T1000 (cell line): ENCODE results near the gene DDX25.
"Not testable (repeated sequence)": the region's sequence is repeated elsewhere in the genome, so short reads cannot be mapped to it uniquely, and the experiment has no call there.

Source experiments
- DNase-seq: peaks from one replicate; lab custom pipeline; 2025; ENCODE audit warnings: mixed read lengths; lab: John Stamatoyannopoulos, UW

Gene DDX25

GRCh38 chr11:125904678-125905077 is 370 bp downstream of the DDX25 start:
- DNase-seq = no peak

- DNase-seq = no peak
Observed at GRCh38 chr11:125910226-125910849, 6.0 kb downstream of the DDX25 start.

GRCh38 chr11:125914601-125915000 is 10.3 kb downstream of the DDX25 start:
- DNase-seq = not testable (repeated sequence)

DNA sequence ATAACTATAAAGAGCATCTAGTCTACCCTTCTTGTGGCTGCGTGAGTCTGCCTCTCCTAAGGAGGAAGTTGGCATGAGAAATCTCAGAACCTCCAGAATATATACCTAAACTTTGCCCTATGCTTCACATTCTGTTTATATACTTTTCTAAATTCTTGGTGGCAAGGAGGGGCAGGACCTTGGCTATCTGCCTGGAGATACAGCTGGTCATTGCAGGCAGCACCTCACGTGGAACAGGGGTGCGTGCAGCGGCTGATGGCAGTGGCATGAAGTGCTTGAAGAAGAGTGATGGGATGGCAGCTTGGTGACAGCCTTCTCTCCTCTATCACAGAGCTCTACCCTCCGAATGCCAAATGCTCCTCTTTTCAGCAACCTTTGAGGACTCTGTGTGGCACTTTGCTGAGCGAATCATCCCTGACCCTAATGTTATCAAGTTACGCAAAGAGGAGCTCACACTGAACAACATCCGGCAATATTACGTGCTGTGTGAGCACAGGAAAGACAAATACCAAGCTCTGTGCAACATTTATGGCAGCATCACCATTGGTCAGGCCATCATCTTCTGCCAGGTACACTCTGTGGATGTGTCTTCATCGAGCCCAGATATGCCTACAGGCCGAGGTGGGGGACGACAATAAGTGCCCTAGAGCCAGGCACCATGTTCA is 12.5 kb downstream of the DDX25 start:
- DNase-seq = no peak

DNA sequence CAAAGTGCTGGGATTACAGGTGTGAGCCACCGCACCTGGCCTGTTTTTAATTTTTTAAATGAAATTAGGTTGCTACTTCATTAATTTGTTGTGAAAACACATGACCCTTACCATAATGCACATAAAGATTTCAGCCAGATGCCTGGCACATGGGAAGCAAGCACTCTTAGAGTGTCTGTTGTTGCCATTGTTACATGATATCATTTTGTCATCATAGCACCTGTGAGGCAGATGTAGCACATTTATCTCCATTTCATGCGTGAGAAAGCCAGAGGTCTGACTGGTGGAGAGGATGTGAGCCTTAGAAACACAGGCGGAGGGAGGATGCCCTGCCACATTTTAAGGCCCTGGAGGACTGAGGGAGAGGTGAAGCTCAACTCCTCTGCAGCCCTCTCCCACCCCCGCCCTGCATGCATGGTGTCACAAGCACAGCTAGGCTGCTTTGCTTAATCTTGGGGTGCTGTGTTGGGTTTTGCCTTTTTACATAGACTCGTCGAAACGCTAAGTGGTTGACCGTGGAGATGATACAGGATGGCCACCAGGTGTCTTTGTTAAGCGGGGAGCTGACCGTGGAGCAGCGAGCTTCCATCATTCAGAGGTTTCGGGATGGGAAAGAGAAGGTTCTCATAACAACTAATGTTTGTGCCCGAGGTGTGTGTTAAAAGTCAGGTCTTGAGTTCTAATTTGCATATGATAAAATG is 14.0 kb downstream of the DDX25 start:
- DNase-seq = no peak

DNA sequence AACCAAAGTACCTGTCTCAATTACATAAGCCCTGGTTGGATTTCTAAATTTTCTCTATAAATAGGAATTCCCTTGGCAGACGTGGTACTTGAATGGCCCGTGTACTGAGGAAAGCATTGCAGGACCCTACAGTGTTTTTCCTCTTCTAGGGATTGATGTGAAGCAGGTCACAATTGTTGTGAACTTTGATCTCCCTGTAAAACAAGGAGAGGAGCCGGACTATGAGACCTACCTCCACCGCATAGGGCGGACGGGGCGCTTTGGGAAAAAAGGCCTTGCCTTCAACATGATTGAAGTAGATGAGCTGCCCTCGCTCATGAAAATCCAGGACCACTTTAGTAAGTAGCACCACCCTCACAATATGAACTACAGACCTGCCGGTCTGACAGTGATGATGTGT is 16.7 kb downstream of the DDX25 start:
- no peak for DNase-seq

DNA sequence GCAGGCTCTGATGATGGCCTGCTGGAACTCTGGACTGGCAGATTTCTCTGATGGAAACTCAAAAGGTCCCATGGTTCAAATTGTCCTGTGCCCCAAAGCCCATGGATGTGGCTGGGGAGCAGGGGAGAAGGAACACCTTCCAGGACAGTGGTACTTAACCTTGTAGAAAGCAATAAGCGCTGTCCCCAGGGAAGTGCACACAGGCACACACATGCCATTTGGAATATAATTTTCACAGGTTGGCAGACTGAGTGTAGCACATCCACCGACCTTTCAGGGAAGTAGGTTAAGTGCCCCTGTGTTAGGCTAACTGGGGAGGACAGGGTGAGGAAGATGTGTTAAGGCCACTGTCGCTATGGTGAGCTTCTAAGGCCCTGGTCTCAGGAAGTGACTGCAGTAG is 17.8 kb downstream of the DDX25 start:
- no peak for DNase-seq

- DNase-seq = no peak
Observed at GRCh38 chr11:125923012-125923579, 18.8 kb downstream of the DDX25 start.

DNA sequence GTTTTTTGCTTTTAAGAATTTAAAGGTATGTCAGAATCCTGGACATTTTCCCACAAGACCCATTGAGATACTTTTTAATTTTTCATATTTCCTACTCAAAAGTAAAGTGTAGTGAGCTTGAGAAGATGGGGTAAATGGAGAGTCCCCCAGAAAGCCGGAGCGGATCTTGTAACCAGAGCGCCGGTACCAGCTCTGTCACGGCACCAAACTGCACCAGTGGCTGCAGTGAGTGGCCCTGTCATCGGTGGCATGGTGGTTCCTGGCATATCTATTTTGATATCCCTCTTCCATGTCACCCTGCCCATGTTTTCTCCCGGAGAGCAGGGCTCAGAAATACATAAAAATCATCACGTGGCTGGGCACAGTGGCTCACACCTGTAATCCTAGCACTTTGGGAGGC is 19.3 kb downstream of the DDX25 start:
- no peak for DNase-seq

DNA sequence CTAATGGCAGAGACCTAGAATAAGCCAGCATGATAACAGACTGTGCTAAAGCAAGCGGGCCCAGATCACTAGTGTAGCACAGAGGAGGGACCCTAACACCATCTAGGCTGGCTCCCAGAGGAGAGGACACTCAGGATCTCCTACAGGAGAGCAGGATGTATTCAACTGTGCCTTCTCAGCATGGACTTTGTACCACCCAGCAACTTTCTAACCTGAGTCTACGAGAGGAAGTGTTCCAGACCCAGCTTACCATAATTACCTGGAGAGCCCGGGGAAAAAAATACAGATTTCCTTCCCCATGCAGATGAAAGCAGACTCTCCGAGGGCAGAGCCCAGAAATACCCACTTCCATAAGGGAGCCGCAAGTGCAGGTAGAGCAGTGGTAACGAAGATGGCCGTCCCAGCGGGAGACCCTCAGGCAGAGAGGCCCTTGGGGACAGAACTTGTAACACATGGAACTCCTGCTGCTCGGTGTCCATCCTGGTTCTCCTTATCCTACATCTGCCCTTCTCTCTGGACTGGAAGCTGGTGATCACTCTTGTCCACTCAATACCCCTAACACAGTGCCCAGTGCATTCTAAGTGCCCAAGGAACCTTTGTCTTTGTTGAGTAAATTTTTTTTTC is 20.2 kb downstream of the DDX25 start:
- DNase-seq = no peak

- DNase-seq = no peak
Observed at GRCh38 chr11:125925247-125925740, 21.0 kb downstream of the DDX25 start.

- DNase-seq = no peak
Observed at GRCh38 chr11:125925804-125926203, 21.5 kb downstream of the DDX25 start.

GRCh38 chr11:125926682-125927081 is 22.4 kb downstream of the DDX25 start:
- DNase-seq = no peak

DNA sequence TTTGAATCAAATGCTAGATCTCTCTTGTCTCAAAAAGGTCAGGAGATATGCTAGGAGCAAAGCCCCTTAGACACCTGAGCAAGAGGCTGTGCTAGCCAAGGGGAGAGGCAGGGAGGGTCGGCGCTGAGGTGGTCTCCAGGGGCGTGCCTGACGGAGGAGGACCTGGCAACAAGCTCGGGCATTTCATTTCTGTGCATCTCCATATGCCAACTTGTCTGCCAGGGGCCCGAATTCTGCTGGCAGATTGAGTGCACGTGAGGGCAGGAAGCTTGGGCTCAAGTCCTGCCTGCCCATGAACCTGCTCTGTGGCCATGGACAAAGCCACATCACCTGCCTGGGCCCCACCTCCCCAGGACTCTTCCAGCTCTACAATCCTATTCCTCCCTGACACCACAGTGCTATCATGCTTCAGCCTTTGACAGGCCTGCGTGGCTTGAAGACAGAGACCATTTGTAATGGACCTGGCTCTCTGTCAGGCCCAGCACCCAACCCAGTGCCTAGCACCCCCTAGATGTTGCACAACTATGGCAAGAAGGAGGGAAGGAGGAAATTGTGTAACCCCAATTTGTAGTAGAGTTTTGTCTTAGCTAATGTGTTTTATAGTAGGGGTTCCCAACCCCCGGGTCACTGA is 25.3 kb downstream of the DDX25 start:
- no peak for DNase-seq

DNA sequence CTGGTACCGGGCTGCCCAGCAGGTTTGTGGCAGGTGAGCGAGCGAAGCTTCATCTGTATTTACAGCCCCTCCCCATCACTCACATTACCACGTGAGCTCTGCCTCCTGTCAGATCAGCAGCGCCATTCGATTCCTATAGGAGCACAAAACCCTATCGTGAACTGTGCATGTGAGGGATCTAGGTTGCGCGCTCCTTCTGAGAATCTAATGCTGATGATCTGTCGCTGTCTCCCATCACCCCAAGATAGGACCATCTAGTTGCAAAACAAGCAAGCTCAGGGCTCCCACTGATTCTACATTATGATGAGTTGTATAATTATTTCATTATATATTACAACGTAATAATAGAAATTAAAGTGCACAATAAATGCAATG is 25.8 kb downstream of the DDX25 start:
- DNase-seq = no peak

- DNase-seq = no peak
Observed at GRCh38 chr11:125931116-125931515, 26.8 kb downstream of the DDX25 start.

GRCh38 chr11:125931668-125932067 is 27.4 kb downstream of the DDX25 start:
- DNase-seq = no peak

GRCh38 chr11:125932301-125932700 is 28.0 kb downstream of the DDX25 start:
- DNase-seq = no peak

DNA sequence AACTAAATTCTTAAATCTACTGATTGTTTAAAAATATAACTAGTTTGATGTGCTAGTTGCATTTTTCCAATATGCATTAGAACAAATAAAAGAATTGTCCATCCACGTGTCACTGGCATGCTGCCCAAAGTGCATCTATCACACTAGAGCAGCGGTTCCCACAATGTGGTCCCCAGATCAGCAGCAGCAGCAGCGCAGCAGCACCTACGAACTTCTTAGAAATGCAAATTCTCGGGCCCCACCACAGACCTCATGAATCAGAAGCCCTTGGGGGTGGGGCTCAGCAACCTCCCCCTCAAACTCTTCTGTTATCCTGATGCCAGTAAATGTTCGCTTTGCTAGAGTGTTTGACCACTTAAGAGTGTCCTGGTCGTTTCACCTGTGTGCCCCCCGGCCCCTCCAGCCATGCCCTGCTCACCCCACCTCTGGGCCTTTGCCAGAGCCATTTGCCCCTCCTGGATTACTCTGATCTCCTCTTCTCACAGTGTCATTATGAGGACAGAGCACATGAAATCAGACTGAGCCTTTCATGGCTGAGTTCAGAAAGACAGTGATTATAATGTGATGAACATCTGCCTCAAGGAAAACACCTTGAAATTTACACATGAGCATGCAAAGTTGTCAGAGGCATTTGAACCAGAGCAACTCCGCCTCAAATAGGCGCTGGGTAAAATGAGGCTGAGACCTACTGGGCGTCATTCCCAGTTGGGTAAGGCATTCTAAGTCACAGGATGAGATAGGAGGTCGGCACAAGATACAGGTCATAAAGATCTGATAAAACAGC is 28.9 kb downstream of the DDX25 start:
- DNase-seq = no peak

GRCh38 chr11:125934473-125934872 is 30.2 kb downstream of the DDX25 start:
- DNase-seq = no peak

- no peak for DNase-seq
Observed at GRCh38 chr11:125935056-125935455, 30.7 kb downstream of the DDX25 start.
